MM.1S (cell line): ENCODE measurements around the gene FEN1.

ENCODE experiments used
- CTCF ChIP-seq: fragments of 300-600 bp; sonication (generic); IDR thresholded peaks from 2 replicates; pipeline ENCODE4 v1.5.1; 2016; ENCODE audit warnings: antibody characterized with exemption, low read length, mixed read lengths
- EZH2 ChIP-seq: fragments of 300-600 bp; sonication (generic); optimal IDR thresholded peaks from 2 replicates; pipeline ENCODE3; 2017; ENCODE audit warnings: low read depth, mild to moderate bottlenecking, antibody characterized with exemption, low read length, mixed read lengths
- EZH2phosphoT487 ChIP-seq: fragments of 300-600 bp; sonication (generic); IDR thresholded peaks from 2 replicates; pipeline ENCODE4 v1.6.1; 2018; ENCODE audit warnings: antibody characterized with exemption, low read length

- no peak for TF ChIP-seq CTCF
- no peak for TF ChIP-seq EZH2phosphoT487
- no peak for TF ChIP-seq EZH2
Observed at GRCh38 chr11:61836193-61836592, 43.5 kb downstream of the FEN1 start.
